Omental fat pad (tissue), 4 donors: ENCODE data around the gene PLEKHG4B. TPM values are rescaled to one million over a fixed set of nuclear protein-coding genes. Genes with fewer than 3 reads are reported as not detected.
"Not testable (repeated sequence)": the region's sequence is repeated elsewhere in the genome, so short reads cannot be mapped to it uniquely, and the experiment has no call there.

Experiments used
- ATAC-seq: fragments of 150-250 bp; one replicate; pipeline ENCODE4 v1.9.1; 2016; ENCODE audit warnings: mild to moderate bottlenecking, moderate library complexity; ENCODE audit not compliant: low FRiP score
- DNase-seq: peaks from one replicate; pipeline ENCODE4 v3.0.0-alpha.2; 2019; ENCODE audit warnings: low spot score
- total RNA-seq, 4 donors: library from RNA; depleted of rRNA; stranded (reverse); fragments of >200 nt; gene quantifications; one replicate each; pipeline ENCODE4 v1.1.0, GENCODE V29; 2016
- TF ChIP-seq, protein P1 (sequence below), 3 donors: fragments of 450-650 bp; IDR thresholded peaks; one replicate each; pipeline ENCODE4 v1.5.1; 2016 to 2017; ENCODE audit warnings: antibody characterized with exemption in 3 of 3, mild to moderate bottlenecking in 3 of 3, moderate library complexity in 2 of 3

Gene PLEKHG4B
- total RNA-seq, 4 donors from 2014 or later, result 0.44 to 0.65 (median 0.60) TPM; not detected in 1

DNA sequence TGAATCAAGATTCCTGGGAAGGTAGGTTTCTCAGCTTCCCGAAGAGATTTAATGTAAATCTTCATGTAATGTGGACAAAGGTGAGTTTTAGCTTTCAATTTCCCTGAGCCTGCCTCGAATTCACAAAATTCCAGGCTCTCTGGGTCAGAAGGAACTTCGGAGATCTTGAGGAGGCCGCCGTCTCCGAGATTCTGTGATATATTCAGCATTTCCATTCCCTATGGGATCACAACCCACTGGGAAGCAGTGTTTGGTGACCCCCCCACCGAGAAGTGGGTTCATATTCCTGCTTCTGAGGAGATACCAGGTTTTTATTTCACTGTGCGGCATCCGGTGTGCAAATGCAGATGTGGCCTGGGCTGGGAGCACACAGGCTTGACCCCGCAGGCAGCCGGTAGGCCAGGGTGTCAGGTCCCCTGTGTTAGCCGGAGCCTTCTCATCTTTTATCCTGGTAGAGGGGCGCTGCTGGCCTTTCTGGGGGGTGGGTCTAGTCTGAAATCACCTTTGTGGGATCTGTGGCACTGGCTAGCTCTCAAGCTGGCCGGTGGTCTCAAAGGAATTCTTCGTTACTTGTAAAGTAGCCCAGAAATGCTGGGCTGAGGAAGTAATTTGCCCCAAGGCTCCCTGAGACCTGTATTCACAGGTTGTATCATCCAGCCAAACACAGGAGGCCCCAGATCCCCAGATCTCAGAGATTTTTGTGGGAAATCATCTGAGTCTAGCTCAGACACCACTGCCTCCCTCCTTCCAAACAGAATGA is 1.4 kb downstream of the PLEKHG4B start:
- ATAC-seq, result no peak
- DNase-seq, result no peak
- TF ChIP-seq, protein P1, sequence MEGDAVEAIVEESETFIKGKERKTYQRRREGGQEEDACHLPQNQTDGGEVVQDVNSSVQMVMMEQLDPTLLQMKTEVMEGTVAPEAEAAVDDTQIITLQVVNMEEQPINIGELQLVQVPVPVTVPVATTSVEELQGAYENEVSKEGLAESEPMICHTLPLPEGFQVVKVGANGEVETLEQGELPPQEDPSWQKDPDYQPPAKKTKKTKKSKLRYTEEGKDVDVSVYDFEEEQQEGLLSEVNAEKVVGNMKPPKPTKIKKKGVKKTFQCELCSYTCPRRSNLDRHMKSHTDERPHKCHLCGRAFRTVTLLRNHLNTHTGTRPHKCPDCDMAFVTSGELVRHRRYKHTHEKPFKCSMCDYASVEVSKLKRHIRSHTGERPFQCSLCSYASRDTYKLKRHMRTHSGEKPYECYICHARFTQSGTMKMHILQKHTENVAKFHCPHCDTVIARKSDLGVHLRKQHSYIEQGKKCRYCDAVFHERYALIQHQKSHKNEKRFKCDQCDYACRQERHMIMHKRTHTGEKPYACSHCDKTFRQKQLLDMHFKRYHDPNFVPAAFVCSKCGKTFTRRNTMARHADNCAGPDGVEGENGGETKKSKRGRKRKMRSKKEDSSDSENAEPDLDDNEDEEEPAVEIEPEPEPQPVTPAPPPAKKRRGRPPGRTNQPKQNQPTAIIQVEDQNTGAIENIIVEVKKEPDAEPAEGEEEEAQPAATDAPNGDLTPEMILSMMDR (IDR thresholded peaks at IDR 0.05), result no peak

DNA sequence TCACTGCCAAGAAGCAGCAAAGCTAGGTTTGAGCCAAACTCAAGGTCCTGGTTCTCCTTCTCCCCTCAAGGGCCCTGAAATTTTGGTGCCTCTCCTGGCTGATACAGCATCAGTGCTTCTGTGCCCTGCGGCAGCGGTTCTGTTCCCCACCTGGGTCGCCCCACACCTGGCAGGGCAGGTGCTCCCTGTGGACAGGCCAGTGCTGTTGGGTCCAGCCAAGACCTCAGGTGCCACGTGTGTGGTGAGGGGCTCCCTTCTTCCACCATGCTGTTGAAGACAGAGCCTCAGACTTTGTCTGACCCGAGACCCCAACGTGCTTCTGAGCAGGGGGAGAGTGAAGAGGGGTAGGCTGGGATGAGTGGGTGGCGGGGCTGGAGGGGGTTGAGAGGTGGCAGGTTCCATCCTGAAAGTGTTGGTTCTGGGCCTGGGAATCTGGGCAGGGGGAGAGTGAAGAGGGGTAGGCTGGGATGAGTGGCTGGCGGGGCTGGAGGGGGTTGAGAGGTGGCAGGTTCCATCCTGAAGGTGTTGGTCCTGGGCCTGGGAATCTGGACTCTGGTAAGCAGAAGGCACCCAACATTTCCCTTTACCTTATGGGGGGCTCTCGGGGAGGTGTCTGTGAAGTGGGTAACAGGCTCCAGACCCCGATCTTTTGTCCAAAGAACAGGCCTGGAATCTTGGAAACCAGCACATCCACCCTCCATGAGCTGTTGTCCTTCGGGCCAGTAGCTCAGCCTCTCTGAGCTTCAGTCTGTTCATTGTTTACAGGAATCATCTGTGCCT is 2.3 kb downstream of the PLEKHG4B start:
- DNase-seq (no peak), ATAC-seq (no peak)
- TF ChIP-seq, protein P1 (IDR thresholded peaks at IDR 0.05), result no peak

DNA sequence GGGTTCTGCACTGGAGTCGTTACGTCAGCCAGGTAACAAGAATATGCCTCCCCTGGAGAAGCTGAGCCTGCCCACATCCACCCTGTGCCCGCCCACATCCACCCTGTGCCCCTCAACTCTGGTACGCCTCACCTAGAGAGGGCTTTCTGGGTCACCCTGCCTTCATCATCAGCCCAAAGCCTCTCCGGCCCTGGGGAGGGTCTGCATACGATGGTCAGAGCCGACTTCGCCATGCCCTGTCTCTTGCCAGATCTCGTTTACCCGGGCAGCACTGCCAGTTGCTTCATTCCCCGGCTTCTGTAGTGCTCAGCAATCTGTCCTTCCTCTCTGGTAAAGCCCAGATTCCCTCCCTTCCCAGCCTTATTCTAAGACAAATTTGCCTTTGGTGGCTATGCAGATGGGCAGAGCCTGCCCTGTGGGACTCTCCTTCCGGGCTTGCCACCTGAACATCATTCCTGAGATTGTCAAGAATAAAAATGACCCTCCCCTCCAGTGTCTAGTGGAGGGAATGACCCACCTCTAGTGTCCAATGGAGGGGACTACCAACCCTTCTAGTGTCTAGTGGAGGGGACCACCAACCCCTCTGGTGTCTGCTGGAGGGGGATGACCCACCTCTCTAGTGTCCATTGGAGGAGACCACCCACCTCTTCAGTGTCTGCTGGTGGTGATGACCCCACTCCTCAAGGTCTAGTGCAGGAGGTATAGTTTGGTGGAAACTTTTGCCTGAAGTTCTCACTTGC is 3.4 kb downstream of the PLEKHG4B start:
- no peak for DNase-seq
- TF ChIP-seq, protein P1 (IDR thresholded peaks at IDR 0.05), result no peak
- no peak for ATAC-seq

DNA sequence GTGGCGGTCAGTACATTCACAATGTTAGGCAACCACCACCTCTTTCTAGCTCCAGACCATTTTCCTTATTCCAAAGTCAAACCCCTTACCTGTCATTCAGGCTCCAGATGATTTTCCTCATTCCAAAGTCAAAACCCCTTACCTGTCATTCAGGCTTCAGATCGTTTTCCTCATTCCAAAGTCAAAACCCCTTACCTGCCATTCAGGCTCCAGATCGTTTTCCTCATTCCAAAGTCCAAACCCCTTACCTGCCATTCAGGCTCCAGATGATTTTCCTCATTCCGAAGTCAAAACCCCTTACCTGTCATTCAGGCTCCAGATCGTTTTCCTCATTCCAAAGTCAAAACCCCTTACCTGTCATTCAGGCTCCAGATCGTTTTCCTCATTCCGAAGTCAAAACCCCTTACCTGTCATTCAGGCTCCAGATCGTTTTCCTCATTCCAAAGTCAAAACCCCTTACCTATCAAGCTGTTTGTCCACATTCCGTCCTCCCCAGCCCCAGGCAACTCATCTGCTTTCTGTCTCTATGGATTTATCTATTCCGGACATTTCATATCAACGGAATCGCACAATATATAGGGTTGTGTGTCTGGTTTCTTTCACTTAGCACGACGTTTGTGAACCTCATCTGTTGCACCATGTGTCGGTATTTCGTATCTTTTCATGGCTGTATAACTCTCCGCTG is 5.2 kb downstream of the PLEKHG4B start:
- no peak for ATAC-seq
- TF ChIP-seq, protein P1 (IDR thresholded peaks at IDR 0.05), result no peak
- DNase-seq, result no peak

DNA sequence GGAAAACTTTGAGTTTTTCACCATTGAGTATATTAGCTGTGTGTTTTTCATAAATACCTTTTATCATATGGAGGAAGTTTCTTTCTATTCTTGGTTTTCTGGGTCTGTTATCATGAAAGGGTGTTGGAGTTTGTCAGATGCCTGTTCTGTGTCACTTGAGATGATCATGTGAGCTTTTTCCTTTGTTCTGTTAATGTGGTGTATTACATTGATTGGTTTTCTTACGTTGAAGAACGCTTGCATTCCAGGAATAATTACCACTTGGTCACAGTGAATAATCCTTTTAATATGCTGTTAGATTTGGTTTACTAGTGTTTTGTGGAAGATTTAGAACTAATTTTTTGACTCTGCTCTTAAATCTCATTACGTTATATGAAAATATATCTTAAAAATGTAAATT is 7.8 kb downstream of the PLEKHG4B start:
- ATAC-seq, result no peak
- DNase-seq, result no peak
- TF ChIP-seq, protein P1 (IDR thresholded peaks at IDR 0.05), result no peak

DNA sequence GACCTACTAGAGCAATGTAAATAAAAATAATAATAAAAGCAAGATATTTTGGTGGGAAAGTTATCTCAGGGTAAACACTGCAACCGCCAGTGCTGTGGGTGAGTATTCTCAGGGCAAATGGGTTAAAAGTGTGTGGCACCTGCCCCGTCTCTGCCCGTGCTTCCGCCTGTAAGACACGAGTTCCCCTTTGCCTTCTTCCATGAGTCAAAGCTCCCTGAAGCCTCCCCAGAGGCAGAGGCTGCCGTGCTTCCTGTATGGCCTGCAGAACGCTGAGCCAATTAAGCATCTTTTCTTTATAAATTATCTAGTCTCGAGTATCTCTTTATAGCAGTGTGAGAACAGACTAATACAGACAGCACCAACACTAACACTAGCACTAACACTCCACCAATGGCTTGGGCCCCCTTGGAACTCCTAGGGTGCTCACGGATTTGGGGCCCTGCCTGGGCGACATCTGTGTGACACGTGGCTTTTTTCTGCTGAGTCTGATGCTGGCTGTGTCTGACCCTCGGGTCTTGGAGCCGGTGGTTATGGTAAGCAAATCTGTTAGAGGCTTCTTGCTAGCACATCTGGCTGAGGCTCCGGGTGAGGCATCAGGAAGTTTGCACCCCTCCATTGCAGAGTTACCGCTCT is 10.6 kb downstream of the PLEKHG4B start:
- no peak for ATAC-seq
- no peak for DNase-seq
- TF ChIP-seq, protein P1 (IDR thresholded peaks at IDR 0.05), result no peak

DNA sequence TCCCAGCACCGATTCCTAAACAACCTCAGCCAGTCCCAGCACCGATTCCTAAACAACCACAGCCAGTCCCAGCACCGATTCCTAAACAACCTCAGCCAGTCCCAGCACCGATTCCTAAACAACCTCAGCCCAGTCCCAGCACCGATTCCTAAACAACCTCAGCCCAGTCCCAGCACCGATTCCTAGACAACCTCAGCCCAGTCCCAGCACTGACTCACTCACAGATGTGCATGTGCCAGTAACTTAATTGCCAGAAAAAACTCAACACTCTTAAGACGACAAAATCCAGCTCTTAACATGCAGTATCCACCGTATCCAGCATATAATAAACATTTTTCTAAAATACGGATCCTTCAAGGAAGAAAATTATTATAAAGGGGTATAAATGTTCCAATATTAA is 12.1 kb downstream of the PLEKHG4B start:
- not testable (repeated sequence) for DNase-seq, ATAC-seq
